MV-4-11 (cell line): ENCODE results near the gene LIN7C.

Experiments used
- DNase-seq: peaks from one replicate; lab custom pipeline; 2025; lab: John Stamatoyannopoulos, UW

LIN7C gene

GRCh38 chr11:27447288-27448183 is 59.0 kb downstream of the LIN7C start:
- DNase-seq: no peak

GRCh38 chr11:27445625-27446024 is 60.9 kb downstream of the LIN7C start:
- DNase-seq: no peak

DNA sequence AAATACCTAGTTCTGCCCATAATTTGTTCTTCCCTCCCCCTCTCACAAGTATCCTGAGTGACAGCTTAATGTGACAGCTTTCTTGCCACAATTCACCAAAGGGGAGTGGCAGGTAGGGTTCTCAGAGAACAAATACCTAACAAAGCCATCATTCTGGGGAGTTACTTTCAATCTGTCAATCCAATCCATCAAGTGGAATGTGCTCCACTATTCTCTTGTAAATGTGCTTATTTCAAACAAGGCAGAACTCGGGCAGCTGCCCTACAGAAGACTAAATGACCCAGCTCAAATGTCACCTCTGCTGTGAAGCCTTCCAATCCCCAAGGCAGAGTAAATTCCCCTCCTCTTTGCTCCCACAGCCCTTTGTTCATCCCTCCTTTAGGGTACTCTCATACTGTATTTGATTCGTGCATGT is 61.8 kb downstream of the LIN7C start:
- no peak for DNase-seq
